Measurements from ENCODE around the gene TLE3. TPM values are rescaled to one million over a fixed set of nuclear protein-coding genes. Genes with fewer than 3 reads are reported as not detected.

TLE3 gene
- total RNA-seq, 1 donor from 2014 or later = 124 TPM

DNA sequence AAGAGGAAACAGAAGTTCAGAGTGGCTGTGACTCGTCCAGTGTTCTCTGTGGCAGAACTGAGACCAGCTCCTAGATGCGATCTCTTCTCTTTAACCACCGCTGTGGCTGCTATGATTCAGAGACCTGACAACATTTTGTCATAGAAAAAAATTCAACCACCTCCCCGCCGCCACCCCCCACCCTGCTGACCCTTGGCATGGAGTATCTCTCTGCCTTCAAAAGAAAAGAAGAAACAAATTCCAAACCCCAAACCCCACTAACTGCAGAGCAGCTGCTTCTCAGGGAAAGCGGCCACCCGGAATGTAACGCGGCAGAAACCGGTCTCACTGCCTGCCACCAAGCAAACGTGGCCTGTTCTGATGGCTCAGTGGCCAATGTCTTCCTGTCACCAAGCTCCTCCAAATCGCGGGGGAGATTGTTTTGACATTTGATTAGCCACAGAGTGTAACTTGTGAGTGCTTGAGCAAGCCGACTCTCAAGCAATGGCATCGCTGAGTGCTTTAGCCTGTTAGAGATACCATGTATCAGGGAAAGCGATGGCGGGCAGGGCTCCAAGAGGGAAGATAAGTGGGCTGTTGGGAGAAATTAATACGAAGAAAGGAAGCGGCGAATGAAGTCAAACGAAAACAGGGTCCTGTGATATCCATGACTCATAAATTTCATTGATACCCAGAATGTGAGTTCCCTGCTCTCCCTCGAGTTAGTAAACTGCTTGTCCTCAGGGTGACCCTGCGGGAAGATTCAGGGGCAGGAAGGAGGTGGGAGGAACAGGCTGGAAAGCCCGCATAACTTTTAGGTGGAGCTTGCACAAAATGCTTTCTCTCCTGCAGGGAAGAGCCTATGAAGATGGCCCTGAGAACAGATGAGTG lies 44.8 kb upstream of the TLE3 start:
- peaks cover 93% of the 10 kb centered on the region for H3K27me3 Mint-ChIP-seq
- H3K27ac Mint-ChIP-seq = no peak overlapping the region
- no peaks in the 10 kb centered on the region for H3K36me3 Mint-ChIP-seq (ENCODE audit: insufficient read depth)
- peaks cover 24% of the 10 kb centered on the region for H3K4me1 Mint-ChIP-seq (ENCODE audit: low read depth)
- DNase-seq (ENCODE audit: low spot score, unreplicated experiment) = no peak
- H3K4me3 Mint-ChIP-seq (ENCODE audit: low read depth) = no peak overlapping the region
- H3K9me3 Mint-ChIP-seq (ENCODE audit: low read depth) = no peaks in the 10 kb centered on the region
- TF ChIP-seq, protein P1, sequence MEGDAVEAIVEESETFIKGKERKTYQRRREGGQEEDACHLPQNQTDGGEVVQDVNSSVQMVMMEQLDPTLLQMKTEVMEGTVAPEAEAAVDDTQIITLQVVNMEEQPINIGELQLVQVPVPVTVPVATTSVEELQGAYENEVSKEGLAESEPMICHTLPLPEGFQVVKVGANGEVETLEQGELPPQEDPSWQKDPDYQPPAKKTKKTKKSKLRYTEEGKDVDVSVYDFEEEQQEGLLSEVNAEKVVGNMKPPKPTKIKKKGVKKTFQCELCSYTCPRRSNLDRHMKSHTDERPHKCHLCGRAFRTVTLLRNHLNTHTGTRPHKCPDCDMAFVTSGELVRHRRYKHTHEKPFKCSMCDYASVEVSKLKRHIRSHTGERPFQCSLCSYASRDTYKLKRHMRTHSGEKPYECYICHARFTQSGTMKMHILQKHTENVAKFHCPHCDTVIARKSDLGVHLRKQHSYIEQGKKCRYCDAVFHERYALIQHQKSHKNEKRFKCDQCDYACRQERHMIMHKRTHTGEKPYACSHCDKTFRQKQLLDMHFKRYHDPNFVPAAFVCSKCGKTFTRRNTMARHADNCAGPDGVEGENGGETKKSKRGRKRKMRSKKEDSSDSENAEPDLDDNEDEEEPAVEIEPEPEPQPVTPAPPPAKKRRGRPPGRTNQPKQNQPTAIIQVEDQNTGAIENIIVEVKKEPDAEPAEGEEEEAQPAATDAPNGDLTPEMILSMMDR (IDR thresholded peaks at IDR 0.05; ENCODE audit: unreplicated experiment) = no peak

DNA sequence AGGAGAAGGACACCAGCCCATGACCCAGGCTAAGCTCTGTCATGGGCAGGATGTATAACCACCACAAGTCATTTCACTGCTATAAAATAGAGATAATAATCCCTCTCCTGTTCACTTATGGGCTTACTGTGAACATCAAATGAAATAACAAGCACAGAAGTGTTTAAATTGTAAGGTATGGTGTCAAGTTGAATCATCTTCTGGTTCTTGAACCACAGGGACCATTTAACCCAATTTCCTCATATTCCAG lies 44.3 kb upstream of the TLE3 start:
- H3K9me3 Mint-ChIP-seq (ENCODE audit: low read depth) = no peaks in the 10 kb centered on the region
- TF ChIP-seq, protein P1 (IDR thresholded peaks at IDR 0.05; ENCODE audit: unreplicated experiment) = no peak
- H3K27ac Mint-ChIP-seq = no peak overlapping the region
- peaks cover 87% of the 10 kb centered on the region for H3K27me3 Mint-ChIP-seq
- H3K4me3 Mint-ChIP-seq (ENCODE audit: low read depth) = no peak overlapping the region
- H3K36me3 Mint-ChIP-seq (ENCODE audit: insufficient read depth) = no peaks in the 10 kb centered on the region
- peaks cover 24% of the 10 kb centered on the region for H3K4me1 Mint-ChIP-seq (ENCODE audit: low read depth)
- no peak for DNase-seq (ENCODE audit: low spot score, unreplicated experiment)

DNA sequence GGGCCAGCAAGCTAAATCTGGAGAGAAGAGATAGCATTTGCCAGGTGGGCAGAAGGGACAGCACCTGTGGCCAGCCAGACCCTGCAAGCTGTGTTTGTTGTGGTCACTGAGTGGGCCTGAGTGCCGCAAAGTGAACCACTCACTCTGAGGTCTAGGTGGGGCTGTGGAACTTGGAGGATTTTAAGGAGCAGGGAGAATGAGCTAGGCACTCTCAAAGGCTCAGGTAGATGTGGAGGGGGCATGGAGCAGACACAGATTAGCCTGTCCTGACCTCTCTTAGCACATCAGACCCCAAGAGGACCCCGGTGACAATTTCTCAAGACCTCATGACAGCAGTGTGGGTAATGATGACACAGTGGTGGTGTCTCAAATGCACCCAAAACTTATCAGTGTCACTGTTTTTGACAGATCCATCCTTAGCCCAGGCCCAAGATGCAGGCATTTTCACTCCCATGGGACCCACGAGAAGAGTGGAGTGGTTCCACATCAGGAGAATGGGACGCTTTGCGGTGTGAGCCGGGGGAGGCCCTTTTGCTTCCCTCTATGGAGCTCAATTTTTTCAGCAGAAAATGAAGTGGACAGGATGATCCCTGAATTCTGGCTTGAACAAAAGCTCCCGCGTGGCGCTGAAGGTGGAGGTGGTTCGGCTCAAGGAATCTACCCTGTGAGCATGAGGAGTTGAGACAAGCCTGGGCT lies 43.8 kb upstream of the TLE3 start:
- no peak overlapping the region for H3K4me3 Mint-ChIP-seq (ENCODE audit: low read depth)
- DNase-seq (ENCODE audit: low spot score, unreplicated experiment) = no peak
- TF ChIP-seq, protein P1 (IDR thresholded peaks at IDR 0.05; ENCODE audit: unreplicated experiment) = no peak
- H3K9me3 Mint-ChIP-seq (ENCODE audit: low read depth) = no peaks in the 10 kb centered on the region
- peaks cover 24% of the 10 kb centered on the region for H3K4me1 Mint-ChIP-seq (ENCODE audit: low read depth)
- no peak overlapping the region for H3K27ac Mint-ChIP-seq
- no peaks in the 10 kb centered on the region for H3K36me3 Mint-ChIP-seq (ENCODE audit: insufficient read depth)
- H3K27me3 Mint-ChIP-seq = peaks cover 87% of the 10 kb centered on the region

DNA sequence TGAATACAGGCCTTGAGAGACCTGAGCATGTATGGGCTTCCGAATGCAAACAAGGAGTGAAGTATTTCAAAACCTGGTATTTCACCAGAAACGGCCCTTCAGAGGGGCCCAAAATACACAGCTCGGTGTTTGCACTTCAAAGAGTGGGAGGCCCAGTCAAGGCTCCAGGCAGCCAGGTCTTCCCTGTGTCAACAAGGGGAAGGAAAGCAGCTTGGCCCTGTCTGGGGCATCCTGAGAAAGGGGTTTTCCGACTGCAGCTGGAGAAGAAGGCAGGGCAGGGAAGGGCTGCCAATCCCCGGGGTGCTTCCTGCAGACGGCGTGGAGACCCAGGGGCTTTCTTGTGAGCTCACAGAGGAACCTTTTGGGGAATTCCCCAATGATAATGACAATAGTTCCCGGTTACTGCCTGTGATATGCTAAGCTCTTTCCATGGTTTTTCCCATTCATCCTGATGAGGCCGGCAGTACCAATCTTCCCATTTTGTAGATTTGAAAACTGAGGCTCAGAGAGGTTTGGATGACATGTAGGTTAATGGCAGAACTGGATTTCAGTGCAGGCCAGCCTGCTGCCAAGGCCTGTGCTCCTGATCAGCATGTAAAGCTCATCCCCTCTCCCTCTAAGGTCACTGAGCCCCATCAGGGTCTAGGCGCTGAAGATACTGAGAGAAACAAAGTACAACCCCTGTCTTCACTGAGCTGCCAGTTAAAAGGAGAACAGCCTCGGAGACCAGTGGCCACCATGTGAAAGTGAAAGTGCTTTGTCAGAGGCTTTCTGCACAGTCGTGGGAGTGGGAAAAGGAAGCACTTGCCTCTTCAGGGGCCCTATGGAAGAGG lies 43.0 kb upstream of the TLE3 start:
- no peak for DNase-seq (ENCODE audit: low spot score, unreplicated experiment)
- Mint-ChIP-seq H3K27ac (no peak overlapping the region), H3K36me3 (ENCODE audit: insufficient read depth) (no peaks in the 10 kb centered on the region), H3K9me3 (ENCODE audit: low read depth) (no peaks in the 10 kb centered on the region), H3K27me3 (peaks cover 84% of the 10 kb centered on the region), H3K4me3 (ENCODE audit: low read depth) (peak overlapping the region; percentile 12), H3K4me1 (ENCODE audit: low read depth) (peaks cover 24% of the 10 kb centered on the region)
- TF ChIP-seq, protein P1 (IDR thresholded peaks at IDR 0.05; ENCODE audit: unreplicated experiment) = no peak

DNA sequence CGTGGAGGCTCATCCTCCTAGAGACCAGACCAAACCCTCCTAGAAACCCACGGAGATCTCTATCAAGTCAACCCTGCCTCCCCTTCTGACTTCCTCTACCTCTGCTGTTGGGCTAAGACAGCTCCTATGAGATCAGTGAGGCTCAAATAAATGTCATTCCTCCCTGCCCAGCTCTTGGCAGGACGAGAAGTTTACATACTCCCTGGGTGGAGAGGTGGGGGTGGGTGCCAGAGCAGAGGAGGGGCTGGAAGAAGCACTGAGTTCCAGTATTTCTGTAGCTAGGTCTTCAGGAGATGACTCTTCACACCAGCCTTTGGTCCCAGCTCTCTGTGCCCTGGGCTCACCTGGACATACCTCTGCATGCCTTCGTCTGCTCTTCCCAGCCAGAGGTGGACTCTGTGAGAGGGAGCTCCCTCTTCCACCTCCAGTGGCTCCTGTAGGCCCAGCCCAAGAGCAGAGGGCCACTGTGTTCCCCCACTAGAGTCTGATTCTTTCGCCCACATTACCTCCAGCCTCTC lies 42.4 kb upstream of the TLE3 start:
- Mint-ChIP-seq H3K27ac (no peak overlapping the region), H3K27me3 (peaks cover 82% of the 10 kb centered on the region), H3K4me3 (ENCODE audit: low read depth) (peak overlapping the region; percentile 12), H3K9me3 (ENCODE audit: low read depth) (no peaks in the 10 kb centered on the region), H3K4me1 (ENCODE audit: low read depth) (peaks cover 24% of the 10 kb centered on the region), H3K36me3 (ENCODE audit: insufficient read depth) (no peaks in the 10 kb centered on the region)
- DNase-seq (ENCODE audit: low spot score, unreplicated experiment) = no peak
- TF ChIP-seq, protein P1 (IDR thresholded peaks at IDR 0.05; ENCODE audit: unreplicated experiment) = no peak
